ENCODE data around the gene ABCA6.

The ABCA6 gene

GRCh38 chr17:69046121-69046807 lies 95.4 kb downstream of the ABCA6 start:
- DNase-seq = no peak

- no peak for DNase-seq
Measured at GRCh38 chr17:69045646-69046045, 96.0 kb downstream of the ABCA6 start.

GRCh38 chr17:69044371-69044770 lies 97.3 kb downstream of the ABCA6 start:
- no peak for DNase-seq

- DNase-seq = no peak
Measured at GRCh38 chr17:69043098-69043734, 98.5 kb downstream of the ABCA6 start.

- no peak for DNase-seq
Measured at GRCh38 chr17:69042308-69042707, 99.4 kb downstream of the ABCA6 start.

GRCh38 chr17:69031839-69032238 lies 109.9 kb downstream of the ABCA6 start:
- DNase-seq = no peak

- DNase-seq = no peak
Measured at GRCh38 chr17:69030169-69030568, 111.5 kb downstream of the ABCA6 start.
